M059J (cell line): ENCODE data around the gene ABCB10. TPM values are rescaled to one million over a fixed set of nuclear protein-coding genes. Genes with fewer than 3 reads are reported as not detected.
"Not testable (repeated sequence)": the region's sequence is repeated elsewhere in the genome, so short reads cannot be mapped to it uniquely, and the experiment has no call there.

ENCODE experiments used
- DNase-seq: peaks from one replicate; pipeline ENCODE4 v3.0.0-alpha.2; 2012; ENCODE audit warnings: low read depth
- total RNA-seq: library from RNA; depleted of rRNA; stranded (reverse); fragments of >200 nt; shearing (Covaris generic); gene quantifications from 2 replicates; pipeline ENCODE4 v1.2.3, GENCODE V29; 2014

Gene ABCB10
- total RNA-seq, 1 experiment from 2014 or later, result 17.8 TPM

DNA sequence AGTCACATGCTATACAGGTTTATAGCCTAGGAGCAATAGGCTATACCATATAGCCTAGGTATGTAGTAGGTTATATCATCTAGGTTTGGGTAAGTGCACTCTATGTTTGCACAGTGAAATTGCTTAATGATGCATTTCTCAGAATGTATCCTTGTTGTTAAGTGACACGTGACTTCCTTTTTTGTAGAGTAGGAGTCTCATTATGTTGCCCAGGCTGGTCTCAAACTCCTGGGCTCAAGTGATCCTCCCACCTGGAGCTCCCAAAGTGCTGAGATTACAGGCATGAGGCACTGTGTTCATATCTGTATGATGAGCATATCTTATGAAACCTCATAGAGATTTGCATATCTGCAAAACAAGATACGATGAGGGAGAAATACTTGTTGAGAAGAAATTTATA, 13.8 kb upstream of the ABCB10 start:
- no peak for DNase-seq

DNA sequence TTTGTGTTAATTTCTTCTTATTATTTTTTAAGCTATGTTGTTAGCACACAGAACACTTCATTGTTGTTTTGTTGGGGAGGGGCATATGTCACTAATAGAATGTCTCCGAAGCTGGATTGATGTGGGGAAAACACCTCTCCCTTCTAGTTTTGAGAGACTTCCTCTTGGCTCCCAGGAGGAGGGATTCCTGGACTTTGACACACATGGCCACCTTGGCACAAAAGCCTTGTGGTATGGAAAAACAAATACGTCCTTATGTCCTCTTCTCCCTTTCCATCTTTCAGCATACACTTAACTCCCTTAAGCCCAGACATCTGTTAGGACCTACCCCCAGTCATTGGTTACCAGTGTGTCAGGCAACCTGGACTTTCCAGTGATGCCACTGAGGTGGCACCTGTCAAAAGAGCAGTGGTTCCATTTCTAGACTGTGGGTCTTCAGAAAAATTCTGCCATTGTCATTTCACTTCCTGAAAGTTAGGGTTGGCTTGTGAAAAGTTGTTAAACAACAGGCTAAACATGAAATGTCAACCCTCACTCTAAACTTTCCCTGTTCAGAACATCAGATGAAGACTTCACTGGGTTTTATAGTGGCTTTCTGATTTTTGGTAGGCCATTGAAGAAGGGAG, 12.5 kb upstream of the ABCB10 start:
- DNase-seq, result no peak

DNA sequence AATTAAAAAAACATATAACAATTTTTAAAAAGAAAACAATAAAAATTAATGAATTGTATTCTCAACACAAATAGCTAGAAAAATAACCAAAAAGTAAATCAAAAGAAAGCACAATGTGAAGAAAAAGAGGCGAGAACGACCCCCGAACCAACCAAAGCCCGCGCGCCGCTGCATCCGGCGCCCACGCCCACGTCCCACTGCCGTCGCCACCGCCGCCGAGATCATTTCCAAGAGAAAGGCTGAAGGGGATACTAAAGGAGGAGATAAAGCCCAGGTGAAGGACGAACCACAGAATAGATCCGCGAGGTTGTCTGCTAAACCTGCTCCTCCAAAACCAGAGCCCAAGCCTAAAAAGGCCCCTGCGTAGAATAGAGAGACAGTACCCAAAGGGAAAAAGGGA, 11.8 kb upstream of the ABCB10 start:
- DNase-seq, result no peak

DNA sequence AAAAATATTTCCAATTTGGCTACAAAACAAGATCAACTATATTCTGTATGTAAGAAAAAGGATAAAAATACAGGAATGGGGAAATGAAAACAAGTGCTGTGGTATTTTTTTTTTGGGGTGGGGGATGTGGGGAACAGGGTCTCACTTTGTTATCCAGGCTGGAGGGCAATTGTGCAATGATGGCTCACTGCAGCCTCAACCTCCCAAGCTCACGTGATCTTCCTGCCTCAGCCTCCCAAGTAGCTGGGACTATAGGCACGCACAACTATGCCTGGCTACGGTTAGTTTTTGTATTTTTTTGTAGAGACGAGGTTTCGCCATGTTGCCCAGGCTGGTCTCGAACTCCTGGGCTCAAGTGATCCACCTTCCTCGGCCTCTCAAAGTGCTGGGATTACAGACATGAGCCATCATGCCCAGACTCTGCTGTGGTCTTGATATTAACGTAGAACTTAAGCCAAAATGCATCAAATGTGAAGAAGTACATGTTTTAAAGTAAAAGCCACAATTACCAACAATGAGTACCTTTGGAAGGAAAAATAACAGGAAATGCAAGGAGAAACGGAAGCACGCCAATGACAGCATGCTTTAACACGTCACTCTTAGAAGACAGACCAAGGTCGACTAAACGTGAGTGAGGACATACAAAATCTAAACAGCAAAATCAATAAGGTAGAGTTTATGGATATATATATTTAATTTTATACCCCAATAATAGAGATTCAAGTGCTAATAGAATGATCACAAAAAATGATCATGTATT, 8.8 kb upstream of the ABCB10 start:
- DNase-seq, result no peak

DNA sequence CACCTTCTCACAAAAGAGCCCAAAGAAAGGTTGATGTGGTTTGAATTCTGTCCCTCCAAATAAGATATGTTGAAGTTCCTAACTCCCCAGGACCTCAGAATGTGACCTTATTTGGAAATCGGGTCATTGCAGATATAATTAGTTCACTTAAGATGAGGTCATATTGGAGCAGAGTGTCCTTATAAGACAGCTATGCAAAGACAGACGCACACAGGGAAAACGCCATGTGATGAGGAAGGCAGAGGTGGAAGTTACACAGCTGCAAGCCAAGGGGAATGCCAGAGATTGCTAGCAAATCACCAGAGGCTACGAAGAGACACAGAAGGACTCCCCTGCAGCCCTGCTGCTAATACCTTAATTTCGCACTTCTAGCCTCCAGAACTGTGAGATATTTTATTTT, 5.2 kb upstream of the ABCB10 start:
- no peak for DNase-seq

DNA sequence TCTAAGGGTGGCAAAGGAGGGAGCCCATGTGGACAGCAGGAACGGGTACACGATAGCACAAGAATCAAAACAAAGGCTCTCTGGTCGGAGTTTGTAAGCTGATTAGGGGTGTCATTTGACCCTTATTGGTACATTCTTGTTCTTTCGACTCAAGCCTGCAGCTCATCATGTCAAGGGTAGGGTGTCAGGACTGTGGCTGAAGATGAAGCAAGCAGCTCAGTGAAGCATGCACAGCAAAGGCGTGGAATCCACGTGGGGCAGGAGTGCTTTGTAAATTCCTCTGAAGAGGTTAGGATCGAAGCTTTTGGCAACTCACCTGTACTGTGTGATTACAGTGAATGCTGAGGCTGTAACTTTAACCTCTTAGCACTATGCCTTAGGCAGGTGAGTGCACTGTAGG, 4.7 kb upstream of the ABCB10 start:
- DNase-seq, result no peak

DNA sequence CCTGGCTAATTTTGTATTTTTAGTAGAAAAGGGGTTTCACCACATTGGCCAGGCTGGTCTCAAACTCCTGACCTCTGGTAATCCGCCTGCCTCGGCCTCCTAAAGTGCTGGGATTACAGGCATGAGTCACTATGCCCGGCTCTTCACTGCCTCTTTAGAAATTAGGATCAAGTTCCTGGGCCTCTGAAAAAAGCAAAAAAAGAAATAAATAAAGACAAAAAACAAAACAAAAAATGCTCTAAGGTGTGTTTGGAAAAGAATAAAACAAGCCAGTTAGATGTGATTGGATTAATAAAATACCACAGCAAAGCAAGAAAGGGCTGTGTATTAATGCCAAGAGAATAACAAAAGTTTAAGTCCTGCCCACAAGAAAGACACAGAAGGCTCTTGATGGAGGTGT, 4.2 kb upstream of the ABCB10 start:
- DNase-seq, result no peak

DNA sequence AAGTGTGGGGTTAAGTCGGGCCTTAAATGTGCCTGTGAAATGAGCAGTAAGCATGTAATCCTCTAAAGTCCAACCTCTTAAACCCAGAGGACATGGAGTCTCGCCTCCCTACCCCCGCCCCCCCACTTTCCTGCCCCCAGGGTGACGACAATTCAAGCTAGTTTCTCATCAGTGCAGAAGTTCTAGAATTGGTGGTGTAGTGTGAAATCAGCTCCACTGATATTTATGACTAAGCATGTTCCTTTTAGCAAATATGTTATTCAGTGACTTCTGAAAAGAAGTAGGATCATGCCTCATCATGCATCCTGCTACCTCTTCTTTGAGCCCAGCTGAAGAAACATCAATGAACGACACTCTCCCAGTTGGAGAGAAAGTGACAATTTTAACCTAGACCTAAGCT, 2.6 kb upstream of the ABCB10 start:
- DNase-seq, result no peak

DNA sequence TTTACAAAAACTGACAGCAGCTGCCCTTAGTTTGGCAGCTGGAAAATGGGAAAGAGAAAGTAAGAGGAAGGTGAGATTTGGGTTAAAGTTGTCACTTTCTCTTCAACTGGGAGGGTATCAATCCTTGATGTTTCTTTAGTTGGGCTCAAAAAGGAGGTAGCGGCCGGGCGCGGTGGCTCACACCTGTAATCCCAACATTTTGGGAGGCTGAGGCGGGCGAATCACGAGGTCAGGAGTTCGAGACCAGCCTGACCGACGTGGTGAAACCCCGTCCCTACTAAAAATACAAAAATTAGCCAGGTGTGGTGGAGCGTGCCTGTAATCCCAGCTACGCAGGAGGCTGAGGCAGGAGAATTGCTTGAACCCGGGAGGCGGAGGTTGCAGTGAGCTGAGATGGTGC, 1.6 kb upstream of the ABCB10 start:
- DNase-seq, result not testable (repeated sequence)

DNA sequence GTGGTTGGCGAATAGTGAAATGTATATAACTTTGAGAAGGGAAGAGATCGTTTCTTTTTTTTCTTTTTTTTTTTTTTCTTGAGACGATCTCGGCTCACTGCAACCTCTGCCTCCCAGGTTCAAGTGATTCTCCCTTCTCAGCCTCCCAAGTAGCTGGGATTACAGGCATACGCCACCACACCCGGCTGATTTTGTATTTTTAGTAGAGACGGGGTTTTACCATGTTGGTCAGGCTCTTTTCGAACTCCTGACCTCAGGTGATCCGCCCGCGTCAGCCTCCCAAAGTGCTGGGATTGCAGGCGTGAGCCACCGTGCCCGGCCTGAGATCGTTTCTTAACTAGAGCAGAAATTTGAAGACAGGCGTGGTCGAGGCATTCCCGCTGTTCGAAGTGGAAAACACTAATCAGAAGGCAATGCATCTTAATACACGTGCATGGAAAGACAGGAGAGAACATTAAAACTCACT, 862 bp upstream of the ABCB10 start:
- DNase-seq, result not testable (repeated sequence)

DNA sequence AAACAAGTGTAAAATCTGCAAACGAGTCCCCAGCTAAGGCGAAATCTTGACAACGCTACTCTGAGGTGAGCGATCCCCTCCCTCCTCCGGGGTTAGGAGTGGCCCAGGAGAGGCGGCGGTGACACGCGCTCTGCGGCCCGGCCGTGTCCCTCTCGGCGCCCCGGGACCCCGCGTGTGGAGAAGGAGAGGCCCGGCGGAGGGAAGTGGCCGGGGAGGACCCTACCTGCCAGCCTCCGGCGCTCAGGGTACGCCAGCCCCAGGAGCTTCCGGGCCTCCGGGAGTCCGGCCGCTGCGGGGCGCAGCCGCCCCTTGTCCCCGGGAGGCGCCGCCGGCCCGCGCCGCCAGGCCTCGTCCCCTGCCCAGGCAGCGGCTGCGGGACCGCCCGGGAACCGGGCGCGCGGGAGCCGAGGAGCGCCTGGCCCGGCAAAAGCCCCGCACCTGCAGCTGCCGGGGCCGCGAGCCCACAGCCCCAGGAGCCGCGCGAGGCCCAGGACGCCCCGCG, 543 bp downstream of the ABCB10 start:
- DNase-seq, result peak; percentile 35

DNA sequence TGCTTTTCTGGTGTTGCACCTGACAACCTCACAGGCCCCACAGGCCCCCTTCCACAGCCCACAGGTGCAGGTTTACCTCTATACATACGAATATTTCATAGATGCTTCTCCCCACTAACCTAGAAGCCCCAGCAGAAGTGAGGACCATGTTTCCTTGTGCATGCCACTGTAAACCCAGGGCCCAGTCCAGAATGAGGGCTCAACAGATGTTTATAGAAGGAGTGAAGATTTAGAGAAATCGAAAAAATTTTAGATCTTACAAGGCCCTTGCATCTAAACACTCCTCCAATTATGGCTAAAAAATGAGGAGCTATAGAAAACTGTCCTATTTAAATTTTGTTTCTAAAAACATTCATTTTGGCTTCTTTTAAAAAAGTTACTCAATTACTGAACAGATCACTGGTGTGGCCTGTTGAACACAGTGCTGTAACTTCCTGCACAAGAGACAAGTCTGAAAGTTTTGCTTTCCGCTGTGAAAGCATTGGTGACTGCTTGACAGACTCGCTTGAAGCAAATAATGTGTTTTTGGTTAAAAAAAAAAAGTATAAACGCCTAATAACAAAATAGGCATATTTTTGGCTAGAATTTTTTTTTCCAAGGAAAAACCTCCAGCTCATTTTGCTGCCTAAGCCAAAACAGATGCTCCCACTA, 1.2 kb downstream of the ABCB10 start:
- peak; percentile 8 for DNase-seq

DNA sequence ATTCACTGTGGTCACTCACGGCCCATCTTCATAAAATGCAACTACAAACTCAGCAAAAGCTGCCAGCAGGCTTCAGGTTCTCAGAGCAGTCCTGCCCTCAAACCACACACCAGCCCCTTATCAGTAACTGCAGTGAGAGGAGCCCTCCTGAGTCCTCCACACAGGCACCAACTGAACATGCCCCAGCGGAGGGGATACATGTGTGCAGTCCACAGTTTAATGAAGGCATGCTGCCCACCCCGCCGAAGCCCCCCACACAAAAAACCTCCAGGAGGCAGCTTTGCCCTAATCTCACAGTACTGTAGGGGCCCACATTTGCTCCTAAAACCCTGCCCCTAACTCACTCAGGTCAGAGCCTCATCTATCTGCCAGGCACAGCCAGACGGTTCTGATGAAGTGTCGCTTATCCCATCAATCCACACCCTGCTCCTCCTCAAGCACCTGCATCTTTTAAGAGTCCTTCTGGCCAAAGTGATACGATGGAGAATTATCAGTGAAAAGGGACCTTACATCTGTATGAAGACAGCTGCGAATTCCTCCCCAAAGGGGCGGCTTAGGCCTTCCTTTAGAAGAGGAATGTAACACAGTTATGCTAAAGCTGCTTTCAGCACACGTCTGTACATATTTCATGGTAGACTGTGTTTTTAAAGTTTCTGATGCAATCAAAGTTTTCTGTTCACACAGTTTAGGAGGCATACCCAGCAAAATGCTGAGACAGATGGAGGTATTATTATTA, 3.5 kb downstream of the ABCB10 start:
- DNase-seq, result no peak

DNA sequence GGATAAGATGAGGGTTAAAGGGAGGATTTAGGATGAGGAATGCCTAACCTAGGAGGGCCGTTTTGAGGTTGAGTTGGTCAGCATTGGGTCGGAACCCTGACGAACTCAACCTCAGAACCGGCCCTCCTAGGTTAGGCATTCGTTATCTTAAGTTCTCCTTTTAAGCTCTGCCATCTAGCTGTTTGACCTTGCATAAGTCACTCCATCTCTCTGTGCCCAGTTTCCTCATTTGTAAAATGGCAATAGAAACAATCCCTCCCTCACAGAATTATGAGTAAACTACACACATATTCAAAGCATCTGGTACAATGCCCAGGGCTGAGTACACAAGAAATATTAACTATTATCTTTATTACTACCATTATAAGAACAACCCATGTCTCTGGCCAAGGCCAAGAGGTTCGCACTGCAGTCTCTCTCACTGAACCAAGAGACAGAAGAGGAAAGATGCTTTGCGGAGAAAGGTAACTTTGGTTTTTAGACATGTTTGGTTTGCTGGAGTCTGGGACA, 4.8 kb downstream of the ABCB10 start:
- DNase-seq, result no peak

DNA sequence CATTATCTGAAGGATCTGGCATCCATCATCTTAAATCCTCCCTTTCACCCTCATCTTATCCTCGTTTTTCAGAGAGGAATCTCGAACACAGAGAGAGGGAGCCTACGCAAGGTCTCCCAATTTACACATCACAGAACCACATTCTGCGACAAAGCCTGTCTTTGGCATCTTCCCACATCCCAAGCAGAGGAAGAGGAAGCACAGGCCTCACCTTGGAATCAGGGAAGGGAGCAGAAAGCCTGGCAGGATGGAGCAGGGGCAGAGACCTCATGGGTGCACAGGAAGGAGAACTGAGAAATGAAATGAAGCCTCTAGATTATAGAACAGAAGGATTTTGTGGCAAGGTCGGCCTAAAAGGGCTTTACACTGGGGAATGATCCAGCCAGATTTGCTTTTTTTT, 5.8 kb downstream of the ABCB10 start:
- DNase-seq, result no peak

DNA sequence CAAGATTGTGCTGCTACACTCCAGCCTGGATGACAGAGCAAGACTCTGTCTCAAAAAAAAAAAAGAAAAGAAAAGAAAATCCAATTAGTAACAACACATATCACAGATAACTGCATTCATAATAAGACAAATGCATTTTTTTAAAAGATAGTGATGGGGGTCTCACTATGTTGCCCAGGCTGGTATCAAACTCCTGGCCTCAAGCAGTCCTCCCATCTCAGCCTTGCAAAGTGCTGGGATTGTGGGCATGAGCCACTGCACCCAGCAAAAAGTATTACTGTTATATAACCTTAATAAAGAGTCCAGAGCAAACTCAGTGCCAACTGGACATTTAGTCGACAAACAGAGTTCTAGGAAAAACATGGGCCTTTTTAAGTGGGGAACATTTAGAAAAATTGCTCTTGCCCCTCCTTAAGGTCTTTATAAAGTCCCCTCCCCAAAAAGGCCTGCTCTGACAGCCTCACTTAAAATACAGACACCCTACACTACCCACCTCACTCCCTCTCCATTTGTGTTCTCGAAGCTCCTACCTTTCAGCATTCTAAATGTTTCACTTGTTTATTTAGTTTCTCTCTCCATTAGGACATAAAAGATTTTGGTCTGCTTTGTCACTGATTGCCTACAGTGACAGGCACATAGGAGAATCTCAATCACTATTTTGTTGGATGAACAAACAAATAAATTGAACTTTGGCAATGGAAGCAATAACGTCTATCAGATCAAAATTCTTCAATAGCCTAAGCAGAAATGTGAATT, 7.5 kb downstream of the ABCB10 start:
- DNase-seq, result no peak

DNA sequence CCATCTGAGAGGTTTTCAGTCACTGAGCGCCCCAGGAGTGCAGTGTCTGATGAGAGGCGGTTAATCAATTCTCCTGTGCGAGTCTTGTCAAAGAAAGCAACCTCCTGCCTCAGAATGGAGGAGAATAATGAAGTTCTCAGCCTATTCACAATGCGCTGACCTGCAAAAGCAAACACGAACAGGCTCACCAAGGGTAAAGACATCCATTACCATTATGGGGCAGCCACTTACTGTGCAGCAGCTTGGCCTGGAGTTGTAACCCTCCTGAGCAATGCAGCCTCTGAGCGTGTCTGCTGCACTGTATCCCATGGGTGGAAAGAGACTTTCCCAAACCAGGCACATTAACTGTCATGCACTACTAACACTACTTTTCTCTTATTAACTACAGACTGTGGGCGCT, 11.0 kb downstream of the ABCB10 start:
- DNase-seq, result no peak

DNA sequence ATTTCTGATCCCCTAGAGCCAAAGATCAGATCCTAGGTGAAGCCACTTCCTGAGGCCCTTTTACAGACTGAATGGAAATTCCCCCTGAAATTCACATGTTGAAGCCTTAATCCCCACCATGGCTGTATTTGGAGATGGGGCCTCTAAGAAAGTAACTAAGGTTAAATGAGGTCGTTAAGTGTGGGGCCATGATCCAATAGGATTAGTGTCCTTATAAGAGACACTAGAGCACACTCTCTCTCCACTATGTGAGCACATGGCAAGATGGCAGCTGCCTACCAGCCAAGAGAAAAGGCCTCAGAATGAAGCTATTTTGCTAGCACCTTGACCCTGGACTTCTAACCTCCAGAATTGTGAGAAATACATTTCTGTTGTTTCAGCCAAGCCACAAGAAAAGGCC, 13.9 kb downstream of the ABCB10 start:
- no peak for DNase-seq

DNA sequence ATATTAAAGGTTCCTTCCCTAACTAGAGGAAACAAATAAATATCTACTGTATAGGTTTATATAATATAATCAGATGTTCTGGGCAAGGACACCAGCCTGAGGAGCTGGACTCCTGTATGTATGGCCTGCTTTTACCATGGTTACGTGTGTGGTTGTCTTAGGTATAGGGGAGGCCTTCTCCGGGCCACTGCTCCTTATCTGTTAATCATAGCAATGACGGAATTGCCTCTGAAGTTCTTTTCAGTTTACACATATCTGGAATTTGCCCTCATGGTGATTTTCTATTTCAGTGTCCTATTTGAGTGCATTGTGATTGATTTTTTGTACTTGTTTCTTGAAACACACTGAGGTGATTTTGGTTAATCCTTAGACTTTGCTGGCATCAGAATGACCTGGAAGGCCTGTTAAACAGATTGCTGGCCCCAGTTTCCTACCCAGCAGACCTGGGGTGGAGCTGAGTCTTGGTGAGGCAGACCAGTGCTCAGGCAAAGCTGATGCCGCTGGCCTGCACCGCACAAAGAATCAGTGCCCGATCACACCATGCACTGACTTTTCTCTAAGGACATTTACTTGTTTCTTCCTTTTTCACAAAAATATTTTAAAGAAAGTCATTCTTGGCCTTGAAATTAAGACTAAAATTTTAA, 18.5 kb downstream of the ABCB10 start:
- no peak for DNase-seq

DNA sequence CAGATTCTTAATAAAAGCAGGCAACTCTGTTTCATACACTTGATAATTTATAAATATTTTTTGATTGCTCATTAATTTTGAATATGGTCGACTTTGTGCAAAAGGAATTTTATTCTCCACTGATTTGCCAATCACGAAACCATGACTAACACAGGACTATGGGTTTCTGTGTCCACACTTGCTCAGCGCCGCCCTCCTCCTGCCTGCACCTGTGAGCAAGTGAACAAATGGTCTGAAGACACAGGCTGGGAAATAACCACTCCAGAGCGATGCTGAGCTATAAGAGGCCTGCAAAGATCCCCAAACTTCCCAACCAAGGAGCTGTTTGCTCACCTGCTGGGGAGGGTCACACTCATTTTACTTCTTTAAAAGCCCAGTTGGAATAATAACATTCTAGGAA, 19.6 kb downstream of the ABCB10 start:
- no peak for DNase-seq

DNA sequence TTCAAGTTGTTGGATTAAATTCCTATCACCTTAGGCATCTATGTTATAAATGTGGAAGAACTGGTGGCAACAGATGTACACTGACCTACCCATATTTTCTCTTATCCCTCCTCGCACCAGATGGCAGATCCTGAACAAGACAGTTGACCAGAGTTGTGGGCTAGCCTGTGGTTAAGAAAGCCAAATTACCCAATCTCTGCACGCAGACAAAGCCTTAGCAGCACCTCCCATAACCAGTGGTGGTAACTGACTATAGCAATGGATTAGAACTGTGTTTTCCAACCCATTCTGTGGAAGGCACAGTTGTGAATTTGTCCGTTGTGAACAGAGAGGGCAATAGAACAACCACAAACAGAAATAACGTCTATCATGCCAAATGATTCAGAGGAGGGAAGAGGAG, 20.6 kb downstream of the ABCB10 start:
- DNase-seq, result no peak
